GM18505 (cell line): ENCODE data around the gene APOA4.
"Not testable (repeated sequence)": the region's sequence is repeated elsewhere in the genome, so short reads cannot be mapped to it uniquely, and the experiment has no call there.

Experiments
- ATAC-seq: cut with Tn5 transposase; IDR thresholded peaks from one replicate; pipeline ENCODE4 v1.9.1; 2021; ENCODE audit not compliant: unreplicated experiment
- POLR2A ChIP-seq: IDR thresholded peaks from 4 replicates; pipeline ENCODE4 v1.6.1; 2011; ENCODE audit warnings: borderline replicate concordance; ENCODE audit not compliant: insufficient read depth, insufficient read length; ENCODE audit errors: extremely low read depth

Gene APOA4

GRCh38 chr11:116814502-116814901 is 8.6 kb downstream of the APOA4 start:
- TF ChIP-seq POLR2A: no peak
- ATAC-seq: no peak

- ATAC-seq: no peak
- TF ChIP-seq POLR2A: no peak
Observed at GRCh38 chr11:116813781-116814471, 9.2 kb downstream of the APOA4 start.

GRCh38 chr11:116813170-116813569 is 9.9 kb downstream of the APOA4 start:
- no peak for TF ChIP-seq POLR2A
- ATAC-seq: no peak

- no peak for TF ChIP-seq POLR2A
- ATAC-seq: no peak
Observed at GRCh38 chr11:116812109-116812508, 11.0 kb downstream of the APOA4 start.

GRCh38 chr11:116811194-116811593 is 11.9 kb downstream of the APOA4 start:
- ATAC-seq: no peak

GRCh38 chr11:116808262-116809175 is 14.6 kb downstream of the APOA4 start:
- no peak for TF ChIP-seq POLR2A
- no peak for ATAC-seq

More at GRCh38 chr11:116811194-116811593, 11.9 kb downstream of the APOA4 start:
- no peak for TF ChIP-seq POLR2A

GRCh38 chr11:116807601-116808261 is 15.4 kb downstream of the APOA4 start:
- no peak for TF ChIP-seq POLR2A
- ATAC-seq: no peak

GRCh38 chr11:116804001-116804400 is 19.1 kb downstream of the APOA4 start:
- ATAC-seq: no peak
- no peak for TF ChIP-seq POLR2A

- ATAC-seq: not testable (repeated sequence)
Observed at GRCh38 chr11:116801662-116802061, 21.4 kb downstream of the APOA4 start.

- TF ChIP-seq POLR2A: no peak
- no peak for ATAC-seq
Observed at GRCh38 chr11:116800610-116801009, 22.5 kb downstream of the APOA4 start.

- no peak for ATAC-seq
- no peak for TF ChIP-seq POLR2A
Observed at GRCh38 chr11:116798368-116798767, 24.7 kb downstream of the APOA4 start.

GRCh38 chr11:116797816-116798215 is 25.3 kb downstream of the APOA4 start:
- TF ChIP-seq POLR2A: no peak
- ATAC-seq: no peak

GRCh38 chr11:116796548-116796947 is 26.6 kb downstream of the APOA4 start:
- no peak for TF ChIP-seq POLR2A
- ATAC-seq: no peak
